CD14-positive monocyte (primary cell): ENCODE results near the gene ADAMTSL3. TPM values are rescaled to one million over a fixed set of nuclear protein-coding genes. Genes with fewer than 3 reads are reported as not detected.

Source experiments
- DNase-seq, 3 donors: peaks; one replicate each; pipeline ENCODE4 v3.0.0-alpha.2; 2011 to 2022
- H2AFZ ChIP-seq: 2 replicates; pipeline ENCODE4 v1.6.0; 2012; ENCODE audit warnings: mild to moderate bottlenecking, low read depth, low read length, inconsistent platforms; ENCODE audit not compliant: insufficient read depth, poor library complexity, severe bottlenecking
- H3K27ac ChIP-seq, 2 donors: 1 replicate in 1 of 2; 2 replicates in 1 of 2; pipeline ENCODE4 v1.5.1; 2012 to 2013; ENCODE audit warnings: low read length in 2 of 2, control low read depth in 1 of 2, inconsistent platforms in 1 of 2, low read depth in 1 of 2, mild to moderate bottlenecking in 1 of 2
- H3K27me3 ChIP-seq, 2 donors: one replicate each; pipeline versions ENCODE4 v1.6.0 to v1.6.1; 2011 to 2013; ENCODE audit warnings: low read length in 2 of 2; ENCODE audit not compliant: control insufficient read depth in 2 of 2, insufficient read depth in 2 of 2
- H3K36me3 ChIP-seq, 2 donors: replicated peaks in 1 of 2; 1 replicate in 1 of 2; 2 replicates in 1 of 2; pipeline versions ENCODE4 v1.5.1 to v1.6.1; 2012 to 2013; ENCODE audit warnings: low read length in 2 of 2, control low read depth in 1 of 2, inconsistent platforms in 1 of 2, mild to moderate bottlenecking in 1 of 2; ENCODE audit not compliant: insufficient read depth in 2 of 2, control insufficient read depth in 1 of 2
- H3K4me1 ChIP-seq, 2 donors: 1 replicate in 1 of 2; 2 replicates in 1 of 2; pipeline versions ENCODE4 v1.5.1 to v1.6.1; 2012 to 2013; ENCODE audit warnings: low read length in 2 of 2, control low read depth in 1 of 2, inconsistent platforms in 1 of 2, mild to moderate bottlenecking in 1 of 2, moderate library complexity in 1 of 2; ENCODE audit not compliant: insufficient read depth in 2 of 2, control insufficient read depth in 1 of 2
- H3K4me2 ChIP-seq: replicated peaks from 2 replicates; pipeline ENCODE3; 2012; ENCODE audit warnings: low read length, moderate library complexity, mild to moderate bottlenecking; ENCODE audit not compliant: poor library complexity, severe bottlenecking; ENCODE audit errors: extremely low read depth
- H3K4me3 ChIP-seq, 3 experiments: fragments of 200-600 bp in 1 of 3; sonication (generic) in 1 of 3; replicated peaks in 1 of 3; 1 replicate in 2 of 3; 2 replicates in 1 of 3; pipeline ENCODE4 v1.5.1; 2011 to 2013; ENCODE audit warnings: low read length in 3 of 3, mild to moderate bottlenecking in 3 of 3, control low read depth in 2 of 3, low read depth in 2 of 3, inconsistent platforms in 1 of 3, moderate library complexity in 1 of 3
- H3K79me2 ChIP-seq: 2 replicates; pipeline ENCODE4 v1.6.0; 2012; ENCODE audit warnings: mild to moderate bottlenecking, control low read depth, inconsistent platforms, low read length, moderate library complexity; ENCODE audit not compliant: insufficient read depth
- H3K9ac ChIP-seq: 2 replicates; pipeline ENCODE4 v1.6.0; 2017; ENCODE audit warnings: low read length, mild to moderate bottlenecking; ENCODE audit not compliant: insufficient read depth, poor library complexity, severe bottlenecking
- H3K9me3 ChIP-seq, 2 donors: replicated peaks in 1 of 2; 1 replicate in 1 of 2; 2 replicates in 1 of 2; pipeline versions ENCODE4 v1.5.1 to v1.6.1; 2012 to 2013; ENCODE audit warnings: low read length in 2 of 2, control low read depth in 1 of 2; ENCODE audit not compliant: control insufficient read depth in 1 of 2, insufficient read depth in 1 of 2
- H4K20me1 ChIP-seq: 2 replicates; pipeline ENCODE4 v1.6.0; 2012; ENCODE audit warnings: mild to moderate bottlenecking, low read length, control low read depth, moderate library complexity; ENCODE audit not compliant: insufficient read depth
- H3K27ac Mint-ChIP-seq, 7 donors: one replicate each; pipeline ENCODE4 v1.8.0; 2020; ENCODE audit warnings: mild to moderate bottlenecking in 7 of 7, mixed read lengths in 7 of 7, moderate library complexity in 6 of 7, inconsistent platforms in 2 of 7
- H3K27me3 Mint-ChIP-seq, 3 donors: one replicate each; pipeline ENCODE4 v1.8.0; 2021 to 2022; ENCODE audit warnings: low read depth in 3 of 3, mild to moderate bottlenecking in 3 of 3, mixed read lengths in 3 of 3, moderate library complexity in 3 of 3, inconsistent platforms in 1 of 3
- H3K36me3 Mint-ChIP-seq, 2 donors: one replicate each; pipeline ENCODE4 v1.8.0; 2020; ENCODE audit warnings: mixed read lengths in 2 of 2, inconsistent platforms in 1 of 2, mild to moderate bottlenecking in 1 of 2
- H3K4me1 Mint-ChIP-seq: one replicate; pipeline ENCODE4 v1.8.0; 2020; ENCODE audit warnings: mild to moderate bottlenecking, mixed read lengths
- H3K4me3 Mint-ChIP-seq, 2 donors: one replicate each; pipeline ENCODE4 v1.8.0; 2020; ENCODE audit warnings: mild to moderate bottlenecking in 2 of 2, mixed read lengths in 2 of 2, moderate library complexity in 1 of 2
- H3K9me3 Mint-ChIP-seq, 7 donors: one replicate each; pipeline ENCODE4 v1.8.0; 2020 to 2022; ENCODE audit warnings: mixed read lengths in 7 of 7, mild to moderate bottlenecking in 6 of 7, moderate library complexity in 6 of 7, inconsistent platforms in 2 of 7
- CTCF ChIP-seq: fragments of 200-600 bp; IDR thresholded peaks from one replicate; pipeline ENCODE4 v1.8.0; 2022; ENCODE audit warnings: antibody characterized with exemption, mild to moderate bottlenecking
- WGBS: methylation state at CpG from one replicate; pipeline ENCODE4 v1.1.5; 2013; ENCODE audit warnings: missing lambda C conversion rate; ENCODE audit not compliant: insufficient coverage; 5-methylcytosine and 5-hydroxymethylcytosine counted together
- intact Hi-C, 2 donors: fragments of 100-400 bp; cut with micrococcal nuclease; formaldehyde crosslinking; loops; one replicate each; pipeline versions ENCODE4 v1.15.0 to v1.15.1; 2023
- polyA plus RNA-seq, 3 donors: library from polyadenylated mRNA; depleted of rRNA in 1 of 3; unstranded in 2 of 3; stranded (reverse) in 1 of 3; fragments of 300-500 nt in 2 of 3; fragments of >200 nt in 1 of 3; fragmentation: Illumina TruSeq in 2 of 3; gene quantifications; 1 replicate in 2 of 3; 2 replicates in 1 of 3; pipeline ENCODE4 v1.2.3, GENCODE V29; 2012 to 2021

ADAMTSL3 gene
- polyA plus RNA-seq, 3 donors, result not detected

- Histone ChIP-seq H3K27ac (no peak overlapping the region), H3K4me2 (no peak overlapping the region), H4K20me1 (no peaks in the 10 kb centered on the region), H3K9ac (no peak overlapping the region), H3K4me3 (no peak overlapping the region), H3K4me1 (no peaks in the 10 kb centered on the region), H3K9me3 (peaks cover 0 to under 1% of the 10 kb centered on the region in 2 donors), H3K27me3 (no peaks in the 10 kb centered on the region), H3K36me3 (no peaks in the 10 kb centered on the region), H2AFZ (no peak overlapping the region), H3K79me2 (no peaks in the 10 kb centered on the region)
- Mint-ChIP-seq H3K4me1 (no peaks in the 10 kb centered on the region), H3K27ac (no peak overlapping the region), H3K36me3 (no peaks in the 10 kb centered on the region), H3K4me3 (no peak overlapping the region), H3K27me3 (peaks cover 0 to 4% (median 1%) of the 10 kb centered on the region in 3 donors), H3K9me3 (peaks cover 5 to 15% (median 7%) of the 10 kb centered on the region in 7 donors)
- intact Hi-C loops, result no loop called here
- TF ChIP-seq CTCF, result no peak
- no peak for DNase-seq
- WGBS, result 100% methylated on average over 1 of the region's 5 CpGs
Observed at GRCh38 chr15:83762367-83762766, 108.4 kb downstream of the ADAMTSL3 start.

GRCh38 chr15:83764201-83764838, 110.4 kb downstream of the ADAMTSL3 start:
- H3K36me3 ChIP-seq, result no peaks in the 10 kb centered on the region
- no peak overlapping the region for H3K4me3 ChIP-seq
- Mint-ChIP-seq H3K4me3 (no peak overlapping the region), H3K27me3 (peaks cover 0 to 2% (median 1%) of the 10 kb centered on the region in 3 donors), H3K36me3 (no peaks in the 10 kb centered on the region), H3K9me3 (peaks cover 0 to 7% (median 2%) of the 10 kb centered on the region in 7 donors), H3K4me1 (no peaks in the 10 kb centered on the region), H3K27ac (no peak overlapping the region)
- H2AFZ ChIP-seq, result no peak overlapping the region
- no peak overlapping the region for H3K9ac ChIP-seq
- H3K27ac ChIP-seq, result no peak overlapping the region
- no peaks in the 10 kb centered on the region for H4K20me1 ChIP-seq
- no peak for TF ChIP-seq CTCF
- H3K4me1 ChIP-seq, result no peaks in the 10 kb centered on the region
- no peak for DNase-seq
- H3K4me2 ChIP-seq, result no peak overlapping the region
- intact Hi-C loops, result no loop called here
- H3K9me3 ChIP-seq, result no peaks in the 10 kb centered on the region
- no peaks in the 10 kb centered on the region for H3K27me3 ChIP-seq
- H3K79me2 ChIP-seq, result no peaks in the 10 kb centered on the region
- 53% methylated on average over 4 of the region's 8 CpGs for WGBS
